Lung (tissue), 12 donors: ENCODE measurements around the gene SH3BGR. TPM values are rescaled to one million over a fixed set of nuclear protein-coding genes. Genes with fewer than 3 reads are reported as not detected.

ENCODE experiments used
- ATAC-seq: fragments of 200-7000 bp; cut with Tn5 transposase; one replicate; pipeline ENCODE4 v1.9.1; 2020; ENCODE audit warnings: moderate number of reproducible peaks; ENCODE audit not compliant: insufficient read depth, low FRiP score
- DNase-seq, 3 donors: peaks; one replicate each; pipeline ENCODE4 v3.0.0-alpha.2; 2013 to 2017
- H3K27ac ChIP-seq, 2 donors: one replicate each; pipeline ENCODE4 v1.5.1; 2013; ENCODE audit warnings: mild to moderate bottlenecking in 2 of 2, moderate library complexity in 2 of 2, control low read depth in 1 of 2, inconsistent platforms in 1 of 2, low read depth in 1 of 2, low read length in 1 of 2
- H3K27me3 ChIP-seq, 3 donors: one replicate each; pipeline ENCODE4 v1.5.1; 2013; ENCODE audit warnings: low read length in 2 of 3; ENCODE audit not compliant: control insufficient read depth in 3 of 3, insufficient read depth in 3 of 3
- H3K36me3 ChIP-seq, 4 donors: one replicate each; pipeline ENCODE4 v1.5.1; 2013; ENCODE audit warnings: low read length in 4 of 4, mild to moderate bottlenecking in 1 of 4, moderate library complexity in 1 of 4; ENCODE audit not compliant: control insufficient read depth in 4 of 4, insufficient read depth in 4 of 4
- H3K4me1 ChIP-seq, 5 donors: one replicate each; pipeline ENCODE4 v1.5.1; 2013; ENCODE audit warnings: low read length in 5 of 5, mild to moderate bottlenecking in 2 of 5, moderate library complexity in 1 of 5; ENCODE audit not compliant: control insufficient read depth in 5 of 5, insufficient read depth in 5 of 5
- H3K4me3 ChIP-seq: one replicate; pipeline ENCODE4 v1.5.1; 2013; ENCODE audit warnings: mild to moderate bottlenecking, control low read depth, moderate library complexity
- H3K9ac ChIP-seq, 2 donors: one replicate each; pipeline ENCODE4 v1.5.1; 2013; ENCODE audit warnings: low read length in 2 of 2, control low read depth in 1 of 2; ENCODE audit not compliant: insufficient read depth in 1 of 2
- H3K9me3 ChIP-seq, 4 donors: one replicate each; pipeline ENCODE4 v1.5.1; 2013; ENCODE audit warnings: low read length in 3 of 4, mild to moderate bottlenecking in 1 of 4, moderate library complexity in 1 of 4; ENCODE audit not compliant: control insufficient read depth in 4 of 4, insufficient read depth in 3 of 4
- CTCF ChIP-seq: IDR thresholded peaks from 2 replicates; pipeline ENCODE4 v1.5.1; 2012; ENCODE audit warnings: mild to moderate bottlenecking; ENCODE audit errors: control extremely low read depth, extremely low read depth
- WGBS, 2 donors: extraction: QIAGEN DNeasy Blood & Tissue Kit; methylation state at CpG; one replicate each; pipeline ENCODE4 v1.1.7; 2013; 5-methylcytosine and 5-hydroxymethylcytosine counted together
- polyA plus RNA-seq, 2 donors: library from polyadenylated mRNA; stranded (reverse); fragments of 200-250 nt; gene quantifications; one replicate each; pipeline ENCODE4 v1.2.1, GENCODE V29; 2013
- total RNA-seq, 2 donors: library from RNA; depleted of rRNA in 1 of 2; stranded (reverse); fragments of >200 nt in 1 of 2; gene quantifications; one replicate each; pipeline ENCODE4 v1.2.1, GENCODE V29; 2014 to 2021
- donor health status: control.
- donor health status: control.
- donor health status: Bipolar disorder and iron deficiency.
- donor health status: healthy.
- donor health status: DM: yes; HTN: yes; CAD: no.

SH3BGR gene
- total and polyA plus RNA-seq, 4 donors = 1.2 to 8.9 (median 3.2) TPM; not detected in 1

DNA sequence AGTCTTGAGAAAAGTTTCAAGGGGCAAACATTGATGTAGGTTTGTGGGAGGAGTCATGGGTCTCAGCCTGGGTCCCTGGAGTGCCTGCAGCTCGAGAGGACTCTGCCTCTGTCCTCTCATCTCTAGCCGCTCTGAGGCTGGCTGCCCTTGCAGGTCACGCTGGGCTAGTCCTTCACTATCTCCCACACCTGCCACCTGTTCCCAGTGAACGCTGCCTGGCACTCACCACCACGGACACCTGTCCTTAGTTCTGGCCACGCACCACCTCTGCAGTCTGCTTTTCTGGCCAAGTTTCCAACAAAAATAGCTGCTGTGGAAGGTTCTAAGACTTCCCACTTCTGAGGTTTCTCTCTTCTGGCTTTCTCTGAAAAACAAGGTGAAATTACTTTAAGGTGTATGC, 52.5 kb downstream of the SH3BGR start:
- no peak for TF ChIP-seq CTCF
- Histone ChIP-seq H3K9me3 (no peaks in the 10 kb centered on the region), H3K4me3 (no peak overlapping the region), H3K36me3 (peaks cover 0 to 2% (median 0%) of the 10 kb centered on the region in 4 donors), H3K27ac (no peak overlapping the region), H3K4me1 (peaks cover 0 to 6% (median 0%) of the 10 kb centered on the region in 5 donors), H3K9ac (no peak overlapping the region), H3K27me3 (no peaks in the 10 kb centered on the region)
- 86 to 89% methylated on average over 6 of the region's 6 CpGs for WGBS, 2 donors
- ATAC-seq (no peak), DNase-seq (no peak)

- Histone ChIP-seq H3K9ac (no peak overlapping the region), H3K27ac (no peak overlapping the region), H3K9me3 (no peaks in the 10 kb centered on the region), H3K4me3 (no peak overlapping the region), H3K36me3 (no peaks in the 10 kb centered on the region), H3K27me3 (no peaks in the 10 kb centered on the region), H3K4me1 (no peaks in the 10 kb centered on the region)
- no peak for TF ChIP-seq CTCF
- ATAC-seq (no peak), DNase-seq (no peak)
- WGBS, 2 donors = 88 to 100% methylated on average over 1 of the region's 1 CpG
Observed at GRCh38 chr21:39510240-39510639, 58.5 kb downstream of the SH3BGR start.

DNA sequence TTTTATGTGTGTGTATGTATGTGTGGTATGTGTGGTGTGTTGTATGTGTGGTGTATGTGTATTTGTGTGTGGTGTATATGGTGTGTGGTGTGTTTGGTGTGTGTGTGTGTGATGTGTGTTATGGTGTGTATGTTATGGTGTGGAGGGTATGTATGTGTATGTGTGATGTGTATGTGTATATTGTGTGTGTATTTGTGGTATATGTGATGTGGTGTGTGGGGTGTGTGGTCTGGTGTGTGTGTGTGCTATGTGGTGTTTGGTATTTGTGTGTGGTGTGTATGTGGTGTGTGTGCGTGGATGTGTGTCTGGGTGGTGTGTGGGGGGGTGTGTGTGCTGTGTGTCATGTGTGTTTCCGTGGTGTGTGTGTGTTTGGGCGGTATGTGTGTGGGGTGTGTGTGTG, 59.3 kb downstream of the SH3BGR start:
- no peak overlapping the region for H3K4me3 ChIP-seq
- H3K36me3 ChIP-seq = no peaks in the 10 kb centered on the region
- no peak for ATAC-seq
- DNase-seq = no peak
- H3K9ac ChIP-seq = no peak overlapping the region
- H3K9me3 ChIP-seq = no peaks in the 10 kb centered on the region
- WGBS, 2 donors = 95% methylated on average over 3 of the region's 3 CpGs
- no peaks in the 10 kb centered on the region for H3K4me1 ChIP-seq
- no peaks in the 10 kb centered on the region for H3K27me3 ChIP-seq
- TF ChIP-seq CTCF = no peak
- H3K27ac ChIP-seq = no peak overlapping the region

DNA sequence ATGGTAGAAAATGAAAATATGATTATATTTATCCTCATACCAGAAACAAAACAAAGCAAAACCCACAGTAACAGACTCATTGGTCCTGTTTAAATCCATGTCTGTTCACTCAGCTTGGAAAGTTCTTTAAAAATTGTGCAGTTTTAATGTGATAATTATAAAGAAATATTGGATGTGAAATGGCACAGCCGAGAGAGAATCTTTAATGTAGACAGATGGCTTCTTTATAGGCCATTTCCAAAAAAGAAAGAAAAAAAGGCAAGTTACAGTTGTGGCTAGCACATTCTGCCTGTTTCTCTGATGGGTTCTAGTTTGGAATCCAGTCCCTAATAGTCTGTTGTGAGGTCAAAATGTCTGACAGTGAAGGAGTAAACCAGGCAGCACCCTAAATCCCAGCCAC, 62.0 kb downstream of the SH3BGR start:
- no peak for ATAC-seq
- DNase-seq = no peak
- no peak overlapping the region for H3K27ac ChIP-seq
- no peaks in the 10 kb centered on the region for H3K36me3 ChIP-seq
- no peak for TF ChIP-seq CTCF
- WGBS, 2 donors = 84 to 87% methylated on average over 1 of the region's 1 CpG
- H3K4me1 ChIP-seq = no peaks in the 10 kb centered on the region
- no peaks in the 10 kb centered on the region for H3K27me3 ChIP-seq
- H3K9me3 ChIP-seq = no peaks in the 10 kb centered on the region
- no peak overlapping the region for H3K9ac ChIP-seq
- no peak overlapping the region for H3K4me3 ChIP-seq
